Liver (tissue), 9 donors: Measurements from ENCODE around the gene ADCY4. TPM values are rescaled to one million over a fixed set of nuclear protein-coding genes. Genes with fewer than 3 reads are reported as not detected.

ENCODE experiments used
- DNase-seq: peaks from one replicate; pipeline ENCODE4 v3.0.0-alpha.2; 2017; ENCODE audit warnings: low spot score
- H3K27ac ChIP-seq, 2 donors: one replicate each; pipeline ENCODE4 v1.7.0; 2013; ENCODE audit warnings: inconsistent platforms in 2 of 2, low read length in 2 of 2, control low read depth in 1 of 2, low read depth in 1 of 2, mild to moderate bottlenecking in 1 of 2
- H3K27me3 ChIP-seq, 4 donors: one replicate each; pipeline versions ENCODE4 v1.6.1 to v1.7.0; 2013; ENCODE audit warnings: low read length in 3 of 4, inconsistent platforms in 1 of 4, mild to moderate bottlenecking in 1 of 4, moderate library complexity in 1 of 4; ENCODE audit not compliant: control insufficient read depth in 4 of 4, insufficient read depth in 4 of 4
- H3K36me3 ChIP-seq, 4 donors: one replicate each; pipeline versions ENCODE4 v1.6.1 to v1.7.0; 2013; ENCODE audit warnings: low read length in 3 of 4, mild to moderate bottlenecking in 3 of 4, low read depth in 1 of 4, moderate library complexity in 1 of 4; ENCODE audit not compliant: control insufficient read depth in 4 of 4, insufficient read depth in 3 of 4
- H3K4me1 ChIP-seq, 4 donors: one replicate each; pipeline versions ENCODE4 v1.6.1 to v1.7.0; 2013; ENCODE audit warnings: low read length in 3 of 4, mild to moderate bottlenecking in 3 of 4, moderate library complexity in 1 of 4; ENCODE audit not compliant: control insufficient read depth in 4 of 4, insufficient read depth in 4 of 4
- H3K4me3 ChIP-seq, 3 donors: one replicate each; pipeline versions ENCODE4 v1.6.1 to v1.7.0; 2013; ENCODE audit warnings: low read length in 3 of 3, control low read depth in 1 of 3, low read depth in 1 of 3, mild to moderate bottlenecking in 1 of 3
- H3K9ac ChIP-seq, 2 donors: one replicate each; pipeline ENCODE4 v1.7.0; 2013; ENCODE audit warnings: low read length in 2 of 2, mild to moderate bottlenecking in 2 of 2, moderate library complexity in 2 of 2, control low read depth in 1 of 2, low read depth in 1 of 2
- H3K9me3 ChIP-seq, 4 donors: one replicate each; pipeline versions ENCODE4 v1.6.1 to v1.7.0; 2013; ENCODE audit warnings: low read length in 3 of 4; ENCODE audit not compliant: control insufficient read depth in 4 of 4
- ATF3 ChIP-seq: IDR thresholded peaks from 2 replicates; pipeline ENCODE4 v1.6.1; 2016; ENCODE audit warnings: antibody characterized with exemption
- CTCF ChIP-seq: fragments of 150-350 bp; IDR thresholded peaks from 2 replicates; pipeline ENCODE4 v1.5.1; 2017; ENCODE audit warnings: improper control_type of control experiment, low read depth, low read length; ENCODE audit not compliant: missing input control
- EGR1 ChIP-seq, 2 donors: IDR thresholded peaks; 2 replicates each; pipeline ENCODE4 v1.6.1; 2016 to 2018; ENCODE audit warnings: antibody characterized with exemption in 2 of 2, low read depth in 2 of 2
- FOXA1 ChIP-seq: IDR thresholded peaks from 2 replicates; pipeline ENCODE4 v1.6.1; 2016; ENCODE audit warnings: antibody characterized with exemption
- FOXA2 ChIP-seq: IDR thresholded peaks from 2 replicates; pipeline ENCODE4 v1.6.1; 2016; ENCODE audit warnings: antibody characterized with exemption
- GABPA ChIP-seq, 2 donors: IDR thresholded peaks in 1 of 2; conservative IDR thresholded peaks in 1 of 2; 2 replicates each; pipeline ENCODE4 v1.6.1; 2016; ENCODE audit warnings: antibody characterized with exemption in 2 of 2, mild to moderate bottlenecking in 1 of 2, moderate library complexity in 1 of 2
- HNF4A ChIP-seq, 2 donors: conservative IDR thresholded peaks; 2 replicates each; pipeline ENCODE4 v1.6.1; 2016; ENCODE audit warnings: antibody characterized with exemption in 2 of 2, mild to moderate bottlenecking in 2 of 2
- HNF4G ChIP-seq: IDR thresholded peaks from 2 replicates; pipeline ENCODE4 v1.6.1; 2016; ENCODE audit warnings: antibody characterized with exemption
- JUND ChIP-seq, 2 donors: IDR thresholded peaks; 2 replicates each; pipeline ENCODE4 v1.6.1; 2016; ENCODE audit warnings: antibody characterized with exemption in 2 of 2
- MAX ChIP-seq: IDR thresholded peaks from 2 replicates; pipeline ENCODE4 v1.6.1; 2016; ENCODE audit warnings: antibody characterized with exemption
- NR2F2 ChIP-seq: IDR thresholded peaks from 2 replicates; pipeline ENCODE4 v1.6.1; 2016; ENCODE audit warnings: antibody characterized with exemption
- RAD21 ChIP-seq, 2 donors: IDR thresholded peaks; 2 replicates each; pipeline ENCODE4 v1.6.1; 2016; ENCODE audit warnings: antibody characterized with exemption in 2 of 2, mild to moderate bottlenecking in 2 of 2
- REST ChIP-seq: IDR thresholded peaks from 2 replicates; pipeline ENCODE4 v1.6.1; 2016; ENCODE audit warnings: antibody characterized with exemption, mild to moderate bottlenecking
- RXRA ChIP-seq, 2 donors: IDR thresholded peaks; 2 replicates each; pipeline ENCODE4 v1.6.1; 2017 to 2018; ENCODE audit warnings: antibody characterized with exemption in 2 of 2, mild to moderate bottlenecking in 1 of 2
- SP1 ChIP-seq: IDR thresholded peaks from 2 replicates; pipeline ENCODE4 v1.6.1; 2018; ENCODE audit warnings: antibody characterized with exemption, mild to moderate bottlenecking
- TAF1 ChIP-seq: conservative IDR thresholded peaks from 2 replicates; pipeline ENCODE4 v1.6.1; 2016; ENCODE audit warnings: antibody characterized with exemption, mild to moderate bottlenecking
- YY1 ChIP-seq: IDR thresholded peaks from 2 replicates; pipeline ENCODE4 v1.6.1; 2016; ENCODE audit warnings: antibody characterized with exemption, mild to moderate bottlenecking
- ZBTB33 ChIP-seq: IDR thresholded peaks from 2 replicates; pipeline ENCODE4 v1.6.1; 2016; ENCODE audit warnings: antibody characterized with exemption
- WGBS: extraction: QIAGEN DNeasy Blood & Tissue Kit; methylation state at CpG from one replicate; pipeline ENCODE4 v1.1.7; 2013; 5-methylcytosine and 5-hydroxymethylcytosine counted together
- polyA plus RNA-seq, 2 donors: library from polyadenylated mRNA; stranded (reverse) in 1 of 2; unstranded in 1 of 2; fragments of 200-250 nt in 1 of 2; fragments of >200 nt in 1 of 2; fragmentation: Nextera tagmentation in 1 of 2; extraction: Ambion mirVana in 1 of 2; gene quantifications; one replicate each; pipeline versions ENCODE4 v1.2.1 to v1.2.3, GENCODE V29; 2013 to 2015
- total RNA-seq, 2 donors: library from RNA; depleted of rRNA; stranded (reverse); fragments of >200 nt; gene quantifications; one replicate each; pipeline ENCODE4 v1.2.3, GENCODE V29; 2014
- donor health status: healthy.
- donor health status: healthy.
- donor health status: healthy.
- donor health status: healthy.
- donor health status: healthy.

ADCY4 gene
- total and polyA plus RNA-seq, 4 donors: 2.2 to 7.2 (median 4.0) TPM

GRCh38 chr14:24377126-24377525, 42.3 kb upstream of the ADCY4 start (continued):
- TF ChIP-seq JUND (IDR thresholded peaks at IDR 0.05) (no peak), YY1 (no peak), ZBTB33 (no peak)

- Histone ChIP-seq H3K9ac (no peak overlapping the region), H3K9me3 (no peaks in the 10 kb centered on the region), H3K27ac (no peak overlapping the region), H3K27me3 (no peaks in the 10 kb centered on the region), H3K36me3 (no peaks in the 10 kb centered on the region), H3K4me1 (peaks cover 0 to 3% (median 0%) of the 10 kb centered on the region in 4 donors), H3K4me3 (no peak overlapping the region)
- no peak for DNase-seq
- 73% methylated on average over 16 of the region's 16 CpGs for WGBS
- TF ChIP-seq MAX: no peak
- no peak for TF ChIP-seq JUND (IDR thresholded peaks at IDR 0.05)
- TF ChIP-seq ZBTB33: no peak
- TF ChIP-seq REST: no peak
- no peak for TF ChIP-seq EGR1 (IDR thresholded peaks at IDR 0.05; ENCODE audit: low read depth in 2 of 2)
- no peak for TF ChIP-seq TAF1
- TF ChIP-seq SP1: no peak
- no peak for TF ChIP-seq YY1
- TF ChIP-seq HNF4A (conservative IDR thresholded peaks at IDR 0.05): no peak
- TF ChIP-seq FOXA2: no peak
- no peak for TF ChIP-seq NR2F2
- no peak for TF ChIP-seq RAD21 (IDR thresholded peaks at IDR 0.05)
- TF ChIP-seq ATF3: no peak
- no peak for TF ChIP-seq FOXA1
- no peak for TF ChIP-seq GABPA (IDR thresholded peaks at IDR 0.05 in 1 of 2, conservative IDR thresholded peaks at IDR 0.05 in 1 of 2)
- no peak for TF ChIP-seq HNF4G
- TF ChIP-seq RXRA (IDR thresholded peaks at IDR 0.05): no peak
- no peak for TF ChIP-seq CTCF
Measured at GRCh38 chr14:24376448-24377070, 41.7 kb upstream of the ADCY4 start.
